A549 (cell line): ENCODE measurements around the gene PIR.

Experiments
- POLR2A ChIP-seq: IDR thresholded peaks from 2 replicates; pipeline ENCODE4 v1.6.1; 2012; ENCODE audit warnings: mild to moderate bottlenecking, low read length
- RARB ChIP-seq: fragments of 250-450 bp; sonication (Bioruptor Pico); IDR thresholded peaks from 2 replicates; pipeline ENCODE4 v1.8.0; 2021; ENCODE audit warnings: mild to moderate bottlenecking, moderate library complexity

DNA sequence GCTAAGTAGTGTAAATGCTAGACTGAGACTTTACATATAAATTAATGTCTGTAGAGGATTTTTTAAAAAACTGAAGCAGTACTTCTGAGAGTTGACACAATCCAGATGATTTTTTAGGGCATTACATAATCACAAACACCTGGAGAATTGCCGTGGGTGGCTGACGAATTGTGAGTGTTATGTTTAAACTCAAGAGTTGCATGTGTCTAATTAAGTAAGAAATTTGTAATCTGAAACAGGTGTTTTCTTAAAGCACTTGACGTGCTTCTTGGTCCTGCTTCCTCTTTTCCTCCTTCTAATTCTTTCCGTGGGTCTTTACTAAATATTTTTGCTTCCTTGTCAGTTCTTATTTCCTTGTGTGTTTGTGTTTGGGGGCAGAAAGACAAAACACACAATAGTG is 27.8 kb downstream of the PIR start:
- TF ChIP-seq RARB (CRISPR knock-in tag): no peak
- no peak for TF ChIP-seq POLR2A
